K562 (cell line): Measurements from ENCODE around the gene HIVEP2.

Source experiments
- BHLHE40 ChIP-seq: IDR thresholded peaks from 2 replicates; pipeline ENCODE4 v1.6.1; 2011; ENCODE audit warnings: low read length, improper control_type of control experiment
- CCAR2 ChIP-seq: fragments of 200-400 bp; formaldehyde crosslinking; IDR thresholded peaks from 2 replicates; pipeline ENCODE4 v1.6.1; 2017; ENCODE audit warnings: mild to moderate bottlenecking, low read depth, low read length
- CTCF ChIP-seq, 3 experiments: IDR thresholded peaks in 2 of 3; conservative IDR thresholded peaks in 1 of 3; 2 replicates each; pipeline ENCODE4 v1.5.1; 2011 to 2012; ENCODE audit warnings: low read length in 3 of 3, mild to moderate bottlenecking in 3 of 3, control low read depth in 2 of 3, improper control_type of control experiment in 1 of 3, inconsistent platforms in 1 of 3, low read depth in 1 of 3, mixed read lengths in 1 of 3, moderate library complexity in 1 of 3; ENCODE audit not compliant: insufficient read depth in 2 of 3
- FOSL1 ChIP-seq: fragments of 200-800 bp; sonication (Bioruptor generic); conservative IDR thresholded peaks from 2 replicates; pipeline ENCODE4 v1.6.1; 2016; ENCODE audit warnings: missing genetic modification characterization, missing compliant biosample characterization
- GABPA ChIP-seq: fragments of 200-800 bp; sonication (Bioruptor generic); conservative IDR thresholded peaks from 2 replicates; pipeline ENCODE4 v1.6.1; 2016; ENCODE audit warnings: low read depth, missing genetic modification characterization, missing compliant biosample characterization
- IRF2 ChIP-seq: sonication (generic); formaldehyde crosslinking; IDR thresholded peaks from 2 replicates; pipeline ENCODE4 v1.8.1; 2022; ENCODE audit warnings: mild to moderate bottlenecking, missing genetic modification reagents
- TBL1XR1 ChIP-seq, 2 experiments: IDR thresholded peaks; 2 replicates each; pipeline ENCODE4 v1.6.1; 2012; ENCODE audit warnings: improper control_type of control experiment in 2 of 2, low read length in 2 of 2, mild to moderate bottlenecking in 1 of 2

GRCh38 chr6:142804490-142804889 is 140.5 kb downstream of the HIVEP2 start:
- TF ChIP-seq CTCF (IDR thresholded peaks at IDR 0.05 in 2 of 3, conservative IDR thresholded peaks at IDR 0.05 in 1 of 3; ENCODE audit: insufficient read depth in 2 of 3, low read depth in 1 of 3, low read length in 3 of 3): no peak
- TF ChIP-seq CCAR2: no peak
- TF ChIP-seq TBL1XR1 (IDR thresholded peaks at IDR 0.05; ENCODE audit: low read length in 2 of 2): no peak
- TF ChIP-seq IRF2: no peak
- no peak for TF ChIP-seq BHLHE40
- no peak for TF ChIP-seq FOSL1 (tag)
- TF ChIP-seq GABPA: no peak
